ENCODE data around the gene MS4A15.
"Not testable (repeated sequence)": the region's sequence is repeated elsewhere in the genome, so short reads cannot be mapped to it uniquely, and the experiment has no call there.

MS4A15 gene

DNA sequence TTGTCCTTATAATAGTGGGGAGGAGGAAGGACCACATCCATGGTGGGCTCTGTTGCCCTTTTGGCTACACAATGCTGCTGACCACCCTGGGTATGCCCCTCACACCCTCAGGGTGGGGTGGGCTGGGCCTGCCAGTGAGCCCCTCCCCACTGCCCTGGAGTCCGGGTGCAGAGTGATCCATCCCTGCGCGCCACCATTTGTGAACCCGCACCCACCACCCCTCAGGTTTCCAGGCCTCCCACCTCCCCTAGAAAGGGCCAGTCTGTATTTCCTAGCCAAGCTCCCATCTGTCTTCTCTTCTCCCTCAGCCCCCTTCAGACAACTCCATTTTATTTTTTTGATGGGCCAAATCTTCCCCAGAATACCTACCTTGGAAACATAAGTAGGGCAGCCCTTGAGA is 53.5 kb downstream of the MS4A15 start:
- no peak overlapping the region for H3K4me3 ChIP-seq (ENCODE audit: low read depth, low read length)
- TF ChIP-seq, protein P1, sequence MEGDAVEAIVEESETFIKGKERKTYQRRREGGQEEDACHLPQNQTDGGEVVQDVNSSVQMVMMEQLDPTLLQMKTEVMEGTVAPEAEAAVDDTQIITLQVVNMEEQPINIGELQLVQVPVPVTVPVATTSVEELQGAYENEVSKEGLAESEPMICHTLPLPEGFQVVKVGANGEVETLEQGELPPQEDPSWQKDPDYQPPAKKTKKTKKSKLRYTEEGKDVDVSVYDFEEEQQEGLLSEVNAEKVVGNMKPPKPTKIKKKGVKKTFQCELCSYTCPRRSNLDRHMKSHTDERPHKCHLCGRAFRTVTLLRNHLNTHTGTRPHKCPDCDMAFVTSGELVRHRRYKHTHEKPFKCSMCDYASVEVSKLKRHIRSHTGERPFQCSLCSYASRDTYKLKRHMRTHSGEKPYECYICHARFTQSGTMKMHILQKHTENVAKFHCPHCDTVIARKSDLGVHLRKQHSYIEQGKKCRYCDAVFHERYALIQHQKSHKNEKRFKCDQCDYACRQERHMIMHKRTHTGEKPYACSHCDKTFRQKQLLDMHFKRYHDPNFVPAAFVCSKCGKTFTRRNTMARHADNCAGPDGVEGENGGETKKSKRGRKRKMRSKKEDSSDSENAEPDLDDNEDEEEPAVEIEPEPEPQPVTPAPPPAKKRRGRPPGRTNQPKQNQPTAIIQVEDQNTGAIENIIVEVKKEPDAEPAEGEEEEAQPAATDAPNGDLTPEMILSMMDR (conservative IDR thresholded peaks at IDR 0.05; ENCODE audit: low read depth, low read length), result no peak
- no peak for DNase-seq (ENCODE audit: low read depth)

DNA sequence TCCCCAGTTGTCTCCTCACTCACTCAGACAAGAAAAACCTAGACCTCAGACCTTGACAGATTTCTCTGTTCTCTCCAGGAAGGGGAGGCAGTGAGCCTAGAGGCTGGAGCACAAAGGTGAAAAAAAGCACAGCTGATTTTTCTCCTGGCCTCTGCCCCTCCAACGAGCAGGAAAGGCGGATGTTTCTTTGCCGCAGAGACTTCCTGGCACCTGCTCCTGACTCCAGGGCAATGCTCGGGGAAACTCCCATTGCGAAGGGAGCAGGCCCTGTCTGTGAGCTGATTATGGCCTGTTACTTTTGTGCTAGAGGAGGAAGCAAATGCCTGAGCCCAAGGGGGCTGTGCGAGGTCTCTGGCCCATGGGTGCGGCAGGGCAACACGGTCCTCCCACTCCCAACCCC is 53.9 kb downstream of the MS4A15 start:
- no peak overlapping the region for H3K4me3 ChIP-seq (ENCODE audit: low read depth, low read length)
- TF ChIP-seq, protein P1 (conservative IDR thresholded peaks at IDR 0.05; ENCODE audit: low read depth, low read length), result no peak
- DNase-seq (ENCODE audit: low read depth), result no peak

DNA sequence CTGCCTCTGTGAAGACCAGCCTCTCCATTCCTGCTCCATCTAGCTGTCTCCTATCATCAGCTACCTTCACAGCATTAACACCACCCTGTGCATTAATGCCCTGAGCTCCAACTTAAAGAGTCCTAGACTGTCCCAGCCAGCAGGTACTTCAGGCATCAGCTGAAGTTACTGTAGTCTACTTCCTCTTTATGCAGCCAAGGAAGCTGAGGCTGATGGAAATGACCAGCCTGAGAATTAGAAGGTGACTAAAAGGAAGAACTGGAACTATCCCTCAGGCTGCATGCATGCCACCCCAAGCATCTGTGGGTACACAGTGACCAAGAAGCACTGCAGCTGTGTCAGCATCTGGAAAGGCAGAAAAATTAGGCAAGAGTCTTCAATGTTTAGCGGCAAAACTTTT is 56.7 kb downstream of the MS4A15 start:
- TF ChIP-seq, protein P1 (conservative IDR thresholded peaks at IDR 0.05; ENCODE audit: low read depth, low read length), result no peak
- no peak overlapping the region for H3K4me3 ChIP-seq (ENCODE audit: low read depth, low read length)
- DNase-seq (ENCODE audit: low read depth), result no peak

DNA sequence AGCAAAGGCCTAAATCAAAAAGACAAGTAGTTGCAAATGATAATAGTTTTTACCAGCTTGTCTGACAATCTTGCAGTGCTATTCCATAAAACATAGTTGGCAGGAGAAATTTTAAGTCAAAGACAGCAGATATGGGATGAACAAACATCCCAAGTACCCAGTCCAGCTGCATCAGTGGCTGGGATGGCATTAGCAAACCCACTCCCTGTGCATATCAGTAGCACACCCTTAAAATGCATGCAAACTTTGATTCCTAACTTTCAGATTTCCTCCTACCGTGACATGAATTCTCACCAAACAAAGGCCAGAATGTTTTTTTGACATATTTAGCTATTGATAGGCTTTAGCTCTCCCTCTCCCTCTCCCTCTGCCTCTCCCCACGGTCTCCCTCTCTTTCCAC is 57.4 kb downstream of the MS4A15 start:
- H3K4me3 ChIP-seq (ENCODE audit: low read depth, low read length), result no peak overlapping the region
- TF ChIP-seq, protein P1 (conservative IDR thresholded peaks at IDR 0.05; ENCODE audit: low read depth, low read length), result no peak
- no peak for DNase-seq (ENCODE audit: low read depth)

DNA sequence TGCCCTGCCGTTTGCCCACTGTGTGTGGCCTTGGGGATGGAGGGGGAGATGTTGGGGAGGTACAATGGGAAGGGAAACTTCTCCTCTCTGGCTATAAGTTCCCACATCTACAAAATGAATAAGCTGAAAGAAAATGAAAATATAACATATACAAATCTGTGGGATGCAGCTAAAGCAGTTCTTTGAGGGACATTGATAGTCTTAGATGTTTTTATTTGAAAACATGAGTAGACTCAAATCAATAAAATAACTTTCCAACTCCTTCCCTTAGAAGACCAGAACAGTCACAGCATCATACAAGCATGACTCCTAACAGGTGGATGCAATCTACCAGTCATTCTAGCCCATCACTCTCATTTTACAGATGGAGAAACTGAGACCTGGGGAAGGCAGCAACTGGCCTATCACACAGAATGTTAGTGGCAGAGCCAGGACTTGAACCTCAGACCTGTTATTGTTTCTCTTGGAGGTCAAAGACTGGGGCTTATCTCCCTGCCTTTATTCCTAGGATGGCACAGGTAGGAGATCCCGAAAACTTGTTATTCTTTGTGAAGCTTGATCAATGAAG is 60.0 kb downstream of the MS4A15 start:
- TF ChIP-seq, protein P1 (conservative IDR thresholded peaks at IDR 0.05; ENCODE audit: low read depth, low read length), result no peak
- no peak for DNase-seq (ENCODE audit: low read depth)
- H3K4me3 ChIP-seq (ENCODE audit: low read depth, low read length), result no peak overlapping the region

DNA sequence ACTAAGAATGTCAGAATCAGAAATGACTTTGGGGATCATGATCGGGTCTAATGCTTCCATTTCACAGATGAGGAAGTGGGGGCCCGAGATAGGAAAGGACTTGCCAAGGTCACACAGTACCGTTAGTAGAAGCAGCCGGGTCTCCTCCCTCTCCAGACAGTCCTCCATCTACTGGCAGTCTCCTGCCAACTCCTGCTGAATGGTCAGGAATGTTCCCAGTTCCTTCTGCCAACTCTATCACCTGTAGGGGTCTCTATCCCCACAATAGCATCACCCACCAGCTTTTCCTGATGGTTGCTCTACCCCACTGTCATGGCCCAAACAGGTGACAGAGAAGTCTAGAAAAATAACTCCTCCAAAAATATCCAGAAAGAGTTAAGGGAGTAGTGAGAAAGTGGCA is 61.4 kb downstream of the MS4A15 start:
- DNase-seq (ENCODE audit: low read depth), result no peak
- H3K4me3 ChIP-seq (ENCODE audit: low read depth, low read length), result no peak overlapping the region
- TF ChIP-seq, protein P1 (conservative IDR thresholded peaks at IDR 0.05; ENCODE audit: low read depth, low read length), result no peak

DNA sequence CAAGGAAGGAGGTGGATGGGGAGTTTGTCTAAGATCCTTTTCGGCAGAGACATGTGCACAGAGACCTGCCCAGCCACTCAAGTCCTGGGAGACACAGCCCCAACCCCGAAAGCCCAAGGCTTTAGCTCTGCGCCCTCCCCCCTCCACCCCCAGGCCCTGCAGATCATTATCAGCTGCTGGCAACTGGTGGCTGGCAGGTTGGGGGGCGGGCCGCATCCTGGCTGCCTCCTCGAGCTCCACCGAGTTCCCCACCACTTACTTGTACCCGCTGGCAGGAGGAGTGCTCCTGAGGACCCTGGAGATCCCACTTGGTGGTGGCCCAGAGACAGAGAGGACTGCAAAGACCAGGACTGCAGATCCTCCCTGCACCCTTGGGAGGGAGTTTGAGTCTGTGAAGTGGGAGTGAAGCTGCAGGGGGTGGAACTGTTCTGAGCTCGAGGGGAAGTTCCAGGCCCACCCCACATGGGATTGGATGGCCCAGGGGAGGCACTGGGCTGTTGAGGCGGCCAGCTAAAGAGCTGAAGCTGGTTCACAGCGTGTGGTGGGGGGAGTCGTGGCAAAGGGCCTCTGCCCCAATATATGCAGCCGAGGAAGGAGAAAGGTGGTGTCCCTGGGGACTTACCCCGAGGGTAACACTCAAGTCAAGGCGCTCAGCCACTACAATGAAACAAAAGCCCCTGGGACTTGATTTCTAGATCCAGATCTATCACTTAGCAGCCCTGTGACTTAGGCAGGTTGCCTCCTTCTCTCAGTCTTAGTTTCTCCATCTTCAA is 65.3 kb downstream of the MS4A15 start:
- H3K4me3 ChIP-seq (ENCODE audit: low read depth, low read length), result no peak overlapping the region
- TF ChIP-seq, protein P1 (conservative IDR thresholded peaks at IDR 0.05; ENCODE audit: low read depth, low read length), result no peak
- DNase-seq (ENCODE audit: low read depth), result no peak

DNA sequence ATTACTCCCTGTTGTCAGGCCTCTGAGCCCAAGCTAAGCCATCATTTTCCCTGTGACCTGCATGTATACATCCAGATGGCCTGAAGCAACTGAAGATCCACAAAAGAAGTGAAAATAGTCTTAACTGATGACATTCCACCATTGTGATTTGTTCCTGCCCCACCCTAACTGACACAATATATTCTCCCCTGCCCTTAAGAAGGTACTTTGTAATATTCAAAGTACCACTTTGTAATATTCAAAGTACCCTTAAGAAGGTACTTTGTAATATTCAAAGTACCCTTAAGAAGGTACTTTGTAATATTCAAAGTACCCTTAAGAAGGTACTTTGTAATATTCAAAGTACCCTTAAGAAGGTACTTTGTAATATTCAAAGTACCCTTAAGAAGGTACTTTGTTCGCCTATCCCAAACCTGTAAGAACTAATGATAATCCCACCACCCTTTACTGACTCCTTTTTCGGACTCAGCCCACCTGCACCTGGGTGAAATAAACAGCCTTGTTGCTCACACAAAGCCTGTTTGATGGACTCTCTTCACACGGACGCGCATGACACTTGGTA is 67.2 kb downstream of the MS4A15 start:
- not testable (repeated sequence) for H3K4me3 ChIP-seq (ENCODE audit: low read depth, low read length); DNase-seq (ENCODE audit: low read depth)

Data from choroid plexus epithelial cell (primary cell).